ENCODE data around the gene ANGPT4.

The ANGPT4 gene

DNA sequence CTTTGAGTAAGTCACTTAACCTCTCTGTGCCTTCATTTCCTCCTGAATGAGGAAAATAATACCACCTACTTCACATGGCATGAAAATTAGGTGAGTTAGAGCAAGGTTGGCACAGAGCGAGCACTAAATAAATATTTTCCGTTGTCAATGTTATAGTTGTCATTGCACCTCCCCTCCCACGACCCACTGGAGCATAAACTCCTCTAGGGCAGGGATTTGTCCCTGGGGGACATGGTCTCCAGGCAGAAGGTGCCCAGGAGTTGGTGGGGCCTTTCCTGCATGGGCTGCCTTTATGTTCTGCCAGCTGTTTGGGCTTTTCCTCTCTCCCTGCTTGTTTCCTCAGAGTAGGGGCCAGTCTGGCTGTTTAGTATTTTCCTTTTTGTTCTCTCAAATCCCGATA lies 1.3 kb upstream of the ANGPT4 start:
- DNase-seq (ENCODE audit: low read depth) = no peak
- TF ChIP-seq, protein P1, sequence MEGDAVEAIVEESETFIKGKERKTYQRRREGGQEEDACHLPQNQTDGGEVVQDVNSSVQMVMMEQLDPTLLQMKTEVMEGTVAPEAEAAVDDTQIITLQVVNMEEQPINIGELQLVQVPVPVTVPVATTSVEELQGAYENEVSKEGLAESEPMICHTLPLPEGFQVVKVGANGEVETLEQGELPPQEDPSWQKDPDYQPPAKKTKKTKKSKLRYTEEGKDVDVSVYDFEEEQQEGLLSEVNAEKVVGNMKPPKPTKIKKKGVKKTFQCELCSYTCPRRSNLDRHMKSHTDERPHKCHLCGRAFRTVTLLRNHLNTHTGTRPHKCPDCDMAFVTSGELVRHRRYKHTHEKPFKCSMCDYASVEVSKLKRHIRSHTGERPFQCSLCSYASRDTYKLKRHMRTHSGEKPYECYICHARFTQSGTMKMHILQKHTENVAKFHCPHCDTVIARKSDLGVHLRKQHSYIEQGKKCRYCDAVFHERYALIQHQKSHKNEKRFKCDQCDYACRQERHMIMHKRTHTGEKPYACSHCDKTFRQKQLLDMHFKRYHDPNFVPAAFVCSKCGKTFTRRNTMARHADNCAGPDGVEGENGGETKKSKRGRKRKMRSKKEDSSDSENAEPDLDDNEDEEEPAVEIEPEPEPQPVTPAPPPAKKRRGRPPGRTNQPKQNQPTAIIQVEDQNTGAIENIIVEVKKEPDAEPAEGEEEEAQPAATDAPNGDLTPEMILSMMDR (conservative IDR thresholded peaks at IDR 0.05; ENCODE audit: low read depth, low read length) = no peak
- no peak overlapping the region for H3K4me3 ChIP-seq (ENCODE audit: low read length)

DNA sequence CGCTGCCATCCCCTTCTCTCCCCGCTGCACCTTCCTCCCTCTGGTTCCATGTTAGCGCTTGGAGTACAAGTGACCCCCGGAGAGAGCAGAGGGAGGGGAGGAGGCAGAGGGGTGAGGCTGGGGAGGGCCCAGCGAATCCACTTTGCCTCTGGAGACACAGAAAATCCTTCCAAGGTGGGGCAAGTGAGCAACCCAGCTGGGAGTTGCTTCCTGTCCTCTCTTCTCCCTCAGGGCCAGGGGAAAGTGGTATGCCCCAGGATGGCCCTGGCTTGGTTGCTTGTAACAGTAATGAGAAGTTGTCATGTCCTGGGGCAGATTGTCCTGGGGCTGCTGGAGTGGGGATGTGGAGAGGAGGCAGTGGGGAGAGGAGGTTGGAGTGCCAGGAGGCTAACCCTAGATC lies 691 bp upstream of the ANGPT4 start:
- no peak for DNase-seq (ENCODE audit: low read depth)
- TF ChIP-seq, protein P1 (conservative IDR thresholded peaks at IDR 0.05; ENCODE audit: low read depth, low read length) = no peak
- no peak overlapping the region for H3K4me3 ChIP-seq (ENCODE audit: low read length)

DNA sequence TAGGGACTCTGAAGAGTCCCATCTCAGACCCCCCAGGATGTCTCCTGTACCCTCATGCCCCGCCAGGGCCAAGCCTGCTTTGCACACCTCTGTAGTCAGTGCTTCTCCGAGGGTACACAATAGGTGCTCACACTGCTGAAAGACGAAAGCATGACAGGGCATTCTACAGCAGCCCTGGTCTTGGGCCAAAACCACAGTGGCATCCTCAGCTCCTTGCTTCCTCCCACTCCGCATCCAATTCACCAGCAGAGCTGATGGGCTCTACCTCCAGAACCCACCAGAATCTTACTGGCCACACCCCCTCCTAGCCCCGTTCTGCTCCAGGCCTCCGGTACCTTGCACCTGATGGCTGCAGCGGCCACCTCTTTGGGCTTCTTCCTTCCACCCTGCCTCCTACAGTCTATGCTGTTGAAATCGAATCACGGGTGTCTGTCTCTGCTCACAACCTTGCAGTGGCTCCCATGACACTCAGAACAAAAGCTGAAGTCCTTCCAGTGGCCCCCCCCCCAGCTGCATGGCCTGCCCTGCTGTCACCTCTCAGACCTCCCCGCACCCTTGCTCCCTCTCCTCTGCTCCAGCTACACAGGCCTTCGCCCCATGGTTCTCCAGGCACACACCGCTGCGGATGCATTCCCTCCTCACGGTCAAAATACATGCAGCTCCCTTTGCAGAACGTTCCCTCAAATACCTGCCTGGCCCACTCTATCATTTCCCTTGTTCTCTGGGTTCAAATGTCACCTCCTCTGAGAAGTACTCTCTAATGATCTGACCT lies 1.2 kb downstream of the ANGPT4 start:
- DNase-seq (ENCODE audit: low read depth) = no peak
- TF ChIP-seq, protein P1 (conservative IDR thresholded peaks at IDR 0.05; ENCODE audit: low read depth, low read length) = no peak
- H3K4me3 ChIP-seq (ENCODE audit: low read length) = no peak overlapping the region

DNA sequence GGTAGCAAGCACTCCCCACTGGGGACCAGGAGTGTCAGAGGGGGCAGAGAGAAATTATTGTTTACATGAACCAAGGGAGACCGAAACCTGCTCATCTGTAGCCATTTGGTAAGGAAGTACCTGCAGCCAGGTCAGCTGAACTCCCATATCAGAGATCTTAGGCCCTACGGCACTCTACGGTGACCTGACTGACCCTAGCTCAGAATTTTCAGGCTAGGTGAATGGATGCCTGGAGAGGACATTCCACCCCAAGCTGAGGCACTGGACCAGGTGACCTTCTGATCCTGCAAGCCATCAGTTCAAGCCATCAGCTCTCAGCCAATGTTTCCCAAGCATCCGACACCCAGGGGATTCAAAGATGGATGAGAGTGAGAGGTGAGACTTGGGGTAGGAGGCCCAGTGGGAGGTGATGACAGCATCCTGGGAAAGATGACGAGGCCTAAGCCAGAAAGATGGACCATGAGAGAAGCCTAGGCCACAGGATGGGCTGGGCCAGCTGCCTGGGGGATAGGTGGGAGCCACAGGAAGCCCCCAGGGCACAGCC lies 2.8 kb downstream of the ANGPT4 start:
- no peak for DNase-seq (ENCODE audit: low read depth)
- TF ChIP-seq, protein P1 (conservative IDR thresholded peaks at IDR 0.05; ENCODE audit: low read depth, low read length) = no peak
- no peak overlapping the region for H3K4me3 ChIP-seq (ENCODE audit: low read length)

DNA sequence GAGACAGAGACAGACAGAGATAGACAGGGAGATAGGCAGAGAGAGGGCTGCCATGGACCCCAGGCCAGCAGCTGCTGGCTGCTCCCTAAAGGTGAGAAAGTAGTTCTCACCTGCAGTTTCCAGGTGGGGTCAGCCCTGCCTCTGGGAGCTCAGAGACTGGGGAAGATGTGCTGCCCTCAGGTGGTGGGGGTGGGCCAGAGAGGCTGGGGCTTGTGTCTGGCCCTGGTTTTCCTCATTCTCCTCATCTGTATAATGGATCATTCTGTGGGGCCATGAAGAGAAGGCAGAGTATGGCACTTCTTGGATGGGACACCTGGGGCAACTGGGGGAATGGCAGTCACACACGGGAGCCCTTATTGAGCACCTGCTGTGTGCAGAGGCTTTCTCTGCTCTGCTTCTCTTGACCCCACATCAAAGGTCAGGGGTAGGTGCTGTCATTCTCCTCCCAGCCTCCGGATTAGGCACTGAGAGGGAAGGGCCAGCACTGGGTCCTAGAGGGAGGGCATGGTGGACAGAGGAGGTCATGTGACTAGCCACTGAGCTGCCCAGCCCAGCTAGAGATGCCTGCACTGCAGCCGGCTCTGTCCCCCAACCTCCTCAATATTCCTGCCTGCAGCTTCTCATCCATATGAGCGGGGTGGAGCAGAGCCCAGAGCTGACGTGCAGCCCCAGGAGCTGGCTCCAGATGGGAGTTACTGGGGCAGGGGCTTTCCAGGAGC lies 4.1 kb downstream of the ANGPT4 start:
- DNase-seq (ENCODE audit: low read depth) = no peak
- H3K4me3 ChIP-seq (ENCODE audit: low read length) = no peak overlapping the region
- TF ChIP-seq, protein P1 (conservative IDR thresholded peaks at IDR 0.05; ENCODE audit: low read depth, low read length) = no peak

DNA sequence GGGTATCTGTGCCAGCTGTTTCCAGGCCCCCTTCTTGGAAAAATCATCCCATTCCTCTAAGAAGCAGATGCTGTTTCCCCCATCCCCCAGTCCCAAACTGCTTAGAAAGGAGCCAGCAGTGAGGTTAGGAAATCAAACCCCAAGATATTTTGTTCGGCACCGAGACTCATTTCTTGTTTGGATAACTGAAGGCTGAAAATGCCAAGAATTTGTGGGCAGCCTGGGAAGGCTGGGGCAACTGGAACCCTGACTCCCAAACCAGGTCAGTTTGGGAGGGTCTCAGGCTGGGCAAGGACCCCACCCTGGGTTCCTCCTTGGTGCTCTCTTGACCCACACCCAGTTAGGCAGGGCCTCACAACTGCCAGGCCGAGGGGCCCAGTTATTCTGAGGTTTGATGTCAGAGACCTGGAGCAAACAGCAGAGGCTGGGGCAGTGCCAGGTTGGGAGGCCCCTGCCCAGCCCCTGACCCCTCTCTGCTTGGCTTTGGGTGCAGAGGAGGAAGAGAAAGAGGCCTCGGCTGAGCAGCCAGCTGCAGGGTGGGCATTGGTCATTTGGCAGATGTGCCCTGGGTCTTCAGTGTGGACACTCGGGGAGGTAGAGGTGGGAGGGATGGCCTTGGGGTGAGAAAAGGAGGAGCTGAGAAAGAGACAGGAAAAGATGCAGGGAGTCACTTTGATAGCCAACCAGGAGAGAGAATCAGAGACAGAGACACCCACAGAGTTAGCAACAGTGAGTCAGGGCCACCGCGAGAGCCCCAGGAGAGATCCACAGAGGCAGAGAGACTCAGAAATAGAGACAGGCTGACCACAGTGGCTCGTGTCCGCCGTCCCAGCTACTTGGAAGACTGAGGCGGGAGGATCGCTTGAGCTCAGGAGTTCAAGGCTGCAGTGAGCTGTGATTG lies 5.0 kb downstream of the ANGPT4 start:
- TF ChIP-seq, protein P1 (conservative IDR thresholded peaks at IDR 0.05; ENCODE audit: low read depth, low read length) = no peak
- no peak overlapping the region for H3K4me3 ChIP-seq (ENCODE audit: low read length)
- DNase-seq (ENCODE audit: low read depth) = no peak
